Spinal cord (tissue), 10 donors: ENCODE data around the gene SDK2. TPM values are rescaled to one million over a fixed set of nuclear protein-coding genes. Genes with fewer than 3 reads are reported as not detected.

Source experiments
- DNase-seq, 6 donors: peaks; one replicate each; pipeline versions ENCODE4 v3.0.0 to v3.0.0-alpha.2; 2013 to 2015; ENCODE audit warnings: low spot score in 6 of 6, low read depth in 4 of 6
- H3K27ac ChIP-seq: one replicate; pipeline ENCODE4 v1.5.1; 2013; ENCODE audit warnings: low read depth, low read length, control low read depth
- H3K27me3 ChIP-seq: one replicate; pipeline ENCODE4 v1.6.1; 2013; ENCODE audit warnings: low read length; ENCODE audit not compliant: control insufficient read depth, insufficient read depth
- H3K36me3 ChIP-seq: one replicate; pipeline ENCODE4 v1.6.1; 2013; ENCODE audit warnings: low read length; ENCODE audit not compliant: control insufficient read depth, insufficient read depth
- H3K4me1 ChIP-seq: one replicate; pipeline ENCODE4 v1.6.1; 2013; ENCODE audit warnings: low read length; ENCODE audit not compliant: control insufficient read depth, insufficient read depth
- H3K4me3 ChIP-seq: one replicate; pipeline ENCODE4 v1.5.1; 2013; ENCODE audit warnings: low read depth, low read length, control low read depth
- H3K9me3 ChIP-seq: one replicate; pipeline ENCODE4 v1.6.1; 2013; ENCODE audit warnings: low read length; ENCODE audit not compliant: control insufficient read depth, insufficient read depth
- WGBS: methylation state at CpG from one replicate; pipeline ENCODE4 v1.1.5; 2013; ENCODE audit warnings: missing lambda C conversion rate; ENCODE audit not compliant: insufficient coverage; 5-methylcytosine and 5-hydroxymethylcytosine counted together
- polyA plus RNA-seq, 2 donors: library from polyadenylated mRNA; unstranded; fragments of 120-200 nt; gene quantifications; one replicate each; pipeline ENCODE4 v1.2.1, GENCODE V29; 2013; ENCODE audit not compliant: insufficient read length in 2 of 2
- total RNA-seq, 2 donors: library from RNA; depleted of rRNA in 1 of 2; stranded (reverse); fragments of 120-200 nt in 1 of 2; fragments of >200 nt in 1 of 2; gene quantifications; one replicate each; pipeline versions ENCODE4 v1.2.3 to v1.2.4, GENCODE V29; 2013 to 2014
- donor health status: healthy.

Gene SDK2
- total and polyA plus RNA-seq, 4 donors, result 10.9 to 14.4 (median 12.7) TPM

GRCh38 chr17:73492821-73493814 lies 151.1 kb downstream of the SDK2 start:
- Histone ChIP-seq H3K27ac (no peak overlapping the region), H3K4me3 (no peak overlapping the region), H3K27me3 (no peaks in the 10 kb centered on the region), H3K36me3 (no peaks in the 10 kb centered on the region), H3K4me1 (peaks cover 42% of the 10 kb centered on the region), H3K9me3 (no peaks in the 10 kb centered on the region)
- peak in 5 of 6 donors; percentile 42 to 96 (median 61) for DNase-seq
- 13% methylated on average over 12 of the region's 22 CpGs for WGBS

- H3K36me3 ChIP-seq, result no peaks in the 10 kb centered on the region
- no peak overlapping the region for H3K27ac ChIP-seq
- peaks cover 42% of the 10 kb centered on the region for H3K4me1 ChIP-seq
- H3K9me3 ChIP-seq, result no peaks in the 10 kb centered on the region
- WGBS, result 45% methylated on average over 9 of the region's 12 CpGs
- H3K27me3 ChIP-seq, result no peaks in the 10 kb centered on the region
- peak in 1 of 6 donors; percentile 35 for DNase-seq
- no peak overlapping the region for H3K4me3 ChIP-seq
Observed at GRCh38 chr17:73492125-73492820, 152.0 kb downstream of the SDK2 start.

GRCh38 chr17:73491648-73492047 lies 152.6 kb downstream of the SDK2 start:
- Histone ChIP-seq H3K4me3 (no peak overlapping the region), H3K4me1 (peaks cover 42% of the 10 kb centered on the region), H3K36me3 (no peaks in the 10 kb centered on the region), H3K27ac (no peak overlapping the region), H3K27me3 (no peaks in the 10 kb centered on the region), H3K9me3 (no peaks in the 10 kb centered on the region)
- DNase-seq, result no peak
- 99% methylated on average over 9 of the region's 9 CpGs for WGBS

- Histone ChIP-seq H3K4me3 (no peak overlapping the region), H3K9me3 (no peaks in the 10 kb centered on the region), H3K36me3 (no peaks in the 10 kb centered on the region), H3K27ac (no peak overlapping the region), H3K4me1 (peaks cover 42% of the 10 kb centered on the region), H3K27me3 (no peaks in the 10 kb centered on the region)
- DNase-seq, result no peak
- no CpG with 5 or more reads among the region's 3 CpGs for WGBS
Observed at GRCh38 chr17:73490851-73491250, 153.4 kb downstream of the SDK2 start.

GRCh38 chr17:73489991-73490390 lies 154.3 kb downstream of the SDK2 start:
- no peak for DNase-seq
- H3K27me3 ChIP-seq, result no peaks in the 10 kb centered on the region
- 96% methylated on average over 7 of the region's 9 CpGs for WGBS
- H3K27ac ChIP-seq, result no peak overlapping the region
- H3K4me3 ChIP-seq, result no peak overlapping the region
- no peaks in the 10 kb centered on the region for H3K36me3 ChIP-seq
- peaks cover 39% of the 10 kb centered on the region for H3K4me1 ChIP-seq
- H3K9me3 ChIP-seq, result peaks cover 3% of the 10 kb centered on the region

GRCh38 chr17:73489333-73489732 lies 154.9 kb downstream of the SDK2 start:
- no peak for DNase-seq
- Histone ChIP-seq H3K4me3 (no peak overlapping the region), H3K27me3 (no peaks in the 10 kb centered on the region), H3K9me3 (peaks cover 4% of the 10 kb centered on the region), H3K4me1 (peaks cover 34% of the 10 kb centered on the region), H3K27ac (no peak overlapping the region), H3K36me3 (no peaks in the 10 kb centered on the region)
- 92% methylated on average over 6 of the region's 7 CpGs for WGBS

- Histone ChIP-seq H3K27ac (no peak overlapping the region), H3K36me3 (no peaks in the 10 kb centered on the region), H3K4me1 (peaks cover 27% of the 10 kb centered on the region), H3K4me3 (no peak overlapping the region), H3K27me3 (no peaks in the 10 kb centered on the region), H3K9me3 (peaks cover 4% of the 10 kb centered on the region)
- DNase-seq, result no peak
- whole genome bisulfite sequencing, result 61% methylated on average over 3 of the region's 6 CpGs
Observed at GRCh38 chr17:73485130-73485529, 159.1 kb downstream of the SDK2 start.

- Histone ChIP-seq H3K9me3 (peaks cover 4% of the 10 kb centered on the region), H3K27ac (no peak overlapping the region), H3K4me1 (peaks cover 26% of the 10 kb centered on the region), H3K36me3 (no peaks in the 10 kb centered on the region), H3K27me3 (no peaks in the 10 kb centered on the region), H3K4me3 (no peak overlapping the region)
- 88% methylated on average over 9 of the region's 10 CpGs for WGBS
- DNase-seq, result no peak
Observed at GRCh38 chr17:73482894-73483293, 161.4 kb downstream of the SDK2 start.

- H3K4me3 ChIP-seq, result no peak overlapping the region
- no peak overlapping the region for H3K27ac ChIP-seq
- peaks cover 30% of the 10 kb centered on the region for H3K4me1 ChIP-seq
- WGBS, result 77% methylated on average over 16 of the region's 16 CpGs
- H3K27me3 ChIP-seq, result no peaks in the 10 kb centered on the region
- no peaks in the 10 kb centered on the region for H3K36me3 ChIP-seq
- DNase-seq, result no peak
- peaks cover 4% of the 10 kb centered on the region for H3K9me3 ChIP-seq
Observed at GRCh38 chr17:73482251-73482716, 162.0 kb downstream of the SDK2 start.
